Left forelimb (tissue), 1 donor: ENCODE results near the gene TBC1D23.

Source experiments
- DNase-seq: peaks from one replicate; pipeline ENCODE4 v3.0.0-alpha.2; 2018; ENCODE audit warnings: low spot score

The TBC1D23 gene

DNA sequence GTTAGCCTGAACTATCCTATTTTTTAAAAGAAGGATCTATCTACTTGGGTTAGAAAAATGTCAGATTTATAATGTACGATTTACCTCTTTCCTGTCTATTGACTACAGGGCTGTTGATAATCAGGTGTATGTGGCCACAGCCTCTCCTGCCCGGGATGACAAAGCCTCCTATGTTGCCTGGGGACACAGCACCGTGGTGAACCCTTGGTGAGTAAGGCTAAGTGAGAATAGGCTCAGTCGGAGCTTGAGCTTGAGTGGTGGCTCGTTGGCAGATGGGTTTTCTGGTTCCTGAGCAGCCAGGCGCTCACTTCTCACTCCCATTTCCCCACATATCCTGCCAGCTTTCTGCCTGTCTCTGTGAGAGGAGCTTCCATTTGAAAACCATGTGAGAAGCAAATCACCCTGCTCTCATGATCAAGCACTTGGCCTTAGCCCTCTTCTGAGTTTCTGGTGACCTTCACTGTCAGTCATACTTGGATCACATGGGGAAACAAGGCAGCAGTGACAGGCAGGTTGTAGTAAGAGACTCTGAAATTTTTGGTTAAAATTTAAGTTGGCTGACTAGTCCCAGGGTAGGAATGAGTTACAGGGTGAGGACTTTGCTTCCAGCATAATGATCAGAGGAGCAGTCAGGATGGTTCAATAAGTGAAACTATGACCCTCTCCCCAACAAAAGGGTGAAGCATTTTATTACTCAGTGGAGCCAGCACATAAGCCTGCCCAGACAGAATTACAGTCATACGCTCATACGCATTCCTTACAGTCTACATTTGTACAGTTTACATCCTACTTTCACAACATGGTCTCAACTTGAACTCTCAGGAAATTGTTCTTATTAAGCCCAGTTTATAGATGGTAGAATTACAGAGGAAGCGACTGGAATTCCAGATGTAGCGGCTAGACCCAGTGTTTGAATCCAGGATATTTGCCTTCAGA lies 91.8 kb downstream of the TBC1D23 start:
- no peak for DNase-seq

DNA sequence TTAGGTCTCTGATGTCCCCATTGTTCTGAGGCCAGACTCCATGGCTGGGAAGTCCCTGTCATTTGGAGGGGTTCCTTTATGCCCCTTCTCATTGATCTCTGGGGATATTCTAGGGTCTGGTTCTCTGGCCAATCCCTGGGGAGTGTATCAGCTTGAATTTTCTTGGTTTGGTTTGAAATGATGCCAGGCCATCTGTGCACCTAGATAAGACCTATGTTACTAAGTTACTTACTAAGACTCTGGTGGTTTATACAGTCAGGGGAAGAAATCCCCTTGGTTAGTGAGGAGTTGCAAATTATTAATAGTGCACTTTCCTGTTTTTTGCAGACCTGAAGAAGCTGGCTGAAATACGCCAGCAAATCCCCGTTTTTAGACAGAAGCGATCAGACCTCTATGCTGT lies 94.1 kb downstream of the TBC1D23 start:
- DNase-seq = no peak

DNA sequence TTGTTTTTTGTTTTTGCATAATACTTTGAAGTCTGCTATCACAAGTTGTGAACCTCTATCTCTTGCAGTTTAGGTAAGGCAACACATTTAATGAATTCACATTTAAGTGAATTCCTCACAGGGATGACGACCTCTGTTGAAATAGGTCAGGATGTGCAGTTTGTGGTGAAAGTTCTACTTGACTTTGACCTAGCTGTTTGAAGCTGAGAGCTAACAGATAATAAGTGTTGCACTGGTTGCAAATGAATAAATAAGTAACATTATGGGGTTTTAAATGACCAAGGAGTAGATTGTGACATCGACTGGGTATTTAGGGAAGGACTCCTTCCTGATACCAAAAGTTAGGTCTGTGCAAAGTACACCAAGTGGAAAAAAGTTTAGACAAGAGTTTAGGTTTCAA lies 97.6 kb downstream of the TBC1D23 start:
- DNase-seq = no peak

DNA sequence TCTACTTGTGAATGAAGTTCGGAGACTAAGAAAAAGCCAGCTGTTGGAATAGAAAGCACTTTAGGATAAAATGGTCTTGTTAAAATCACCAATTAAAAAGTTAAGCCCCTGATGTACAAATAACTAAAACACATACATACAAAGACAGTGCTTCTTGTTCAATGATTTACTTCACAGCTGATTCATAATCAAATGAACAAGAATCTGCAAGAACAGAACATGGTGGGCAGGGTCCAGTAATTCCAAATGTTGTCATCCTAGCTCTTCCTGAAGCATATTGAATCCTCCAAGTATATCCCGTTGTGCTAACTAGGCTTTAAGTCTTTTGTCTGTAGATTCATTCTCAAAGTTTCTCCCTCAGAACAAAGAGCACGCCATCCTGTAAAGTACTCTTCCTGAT lies 98.2 kb downstream of the TBC1D23 start:
- DNase-seq = no peak

DNA sequence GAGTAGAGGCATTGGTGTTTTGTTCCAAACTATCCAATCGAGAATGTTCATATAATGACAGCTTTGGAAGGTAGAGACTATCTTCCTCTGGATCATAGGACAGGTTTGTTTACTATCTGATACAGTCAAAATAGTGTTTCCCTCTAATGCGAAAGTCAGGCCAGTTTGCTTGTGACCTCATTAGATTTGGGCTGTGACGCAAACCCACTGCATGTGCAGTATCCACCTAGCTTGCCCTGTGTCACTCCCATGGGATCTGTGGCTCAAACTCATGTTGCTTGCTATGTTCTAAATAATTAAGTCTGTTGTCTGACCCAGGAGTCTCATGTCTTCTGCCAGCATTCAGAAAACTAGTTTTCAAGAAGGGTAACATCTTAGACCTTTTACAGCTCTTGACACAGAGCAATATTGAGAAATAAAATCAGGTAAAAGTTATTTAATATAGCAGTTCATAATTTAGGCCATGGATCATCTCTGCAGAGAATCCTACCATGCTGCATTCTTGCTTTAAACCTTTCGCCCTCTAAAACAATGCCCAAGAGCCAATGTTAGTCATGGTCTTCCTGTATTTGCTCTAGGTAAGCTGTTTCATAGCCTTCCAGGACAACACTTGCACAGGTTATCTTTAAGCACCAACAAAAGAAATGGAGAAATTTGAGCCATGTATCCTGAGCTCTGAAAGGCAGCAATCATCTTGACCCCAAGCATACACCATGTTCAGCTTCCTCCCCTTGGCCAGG lies 100.1 kb downstream of the TBC1D23 start:
- DNase-seq = no peak

DNA sequence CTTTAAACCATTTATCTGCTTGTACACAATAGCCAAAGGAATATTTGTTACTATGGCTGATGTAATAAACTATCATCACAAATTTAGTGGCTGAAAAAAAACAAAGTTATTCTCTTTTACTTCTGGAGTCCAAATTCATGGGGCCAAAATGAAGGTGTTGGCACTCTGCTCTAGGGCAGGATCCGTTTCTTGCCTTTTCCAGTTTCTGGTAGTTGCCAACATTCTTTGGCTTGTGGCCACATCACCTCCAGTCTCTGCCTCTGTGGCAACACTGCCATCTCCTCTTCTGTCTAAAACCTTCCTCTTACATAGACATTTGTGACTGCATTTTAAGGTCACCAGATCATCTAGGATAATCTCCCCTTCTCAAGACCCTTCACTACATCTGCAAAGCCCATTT lies 101.1 kb downstream of the TBC1D23 start:
- no peak for DNase-seq

DNA sequence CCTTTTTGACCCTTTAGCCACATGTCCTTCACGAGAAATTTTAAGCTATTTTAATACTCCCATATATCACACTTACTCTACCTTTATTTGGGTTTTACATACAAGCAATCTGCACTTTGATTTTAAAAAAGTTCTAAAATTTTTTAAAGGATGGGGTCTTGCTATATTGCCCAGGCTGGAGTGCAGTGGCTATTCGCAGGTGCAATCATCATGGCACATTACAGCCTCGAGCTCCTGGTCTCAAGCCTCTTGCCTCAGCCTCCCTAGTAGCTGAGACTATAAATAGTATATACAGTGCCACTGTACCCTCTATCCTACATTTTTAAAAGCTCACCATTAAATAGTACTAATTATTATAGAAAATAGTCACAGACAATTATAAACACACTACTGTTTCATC lies 103.6 kb downstream of the TBC1D23 start:
- no peak for DNase-seq

DNA sequence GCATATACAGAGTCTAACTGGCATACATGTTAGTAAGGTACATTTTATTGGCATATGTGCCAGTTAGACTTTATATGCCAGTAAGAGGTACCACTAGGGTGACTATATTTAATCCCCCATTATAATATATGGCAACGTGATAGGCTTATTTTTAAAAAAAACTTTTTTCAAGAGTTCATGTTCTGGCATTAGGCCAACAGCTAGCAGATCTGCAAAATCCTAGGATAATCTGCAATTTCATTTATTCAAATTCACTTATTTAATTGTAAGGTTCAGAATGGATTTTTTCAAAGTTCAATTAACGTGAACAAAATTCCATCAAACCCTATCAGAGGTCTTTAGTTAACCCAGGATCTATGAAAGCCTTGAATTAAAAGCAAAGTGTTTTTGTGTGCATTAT lies 105.6 kb downstream of the TBC1D23 start:
- DNase-seq = no peak

DNA sequence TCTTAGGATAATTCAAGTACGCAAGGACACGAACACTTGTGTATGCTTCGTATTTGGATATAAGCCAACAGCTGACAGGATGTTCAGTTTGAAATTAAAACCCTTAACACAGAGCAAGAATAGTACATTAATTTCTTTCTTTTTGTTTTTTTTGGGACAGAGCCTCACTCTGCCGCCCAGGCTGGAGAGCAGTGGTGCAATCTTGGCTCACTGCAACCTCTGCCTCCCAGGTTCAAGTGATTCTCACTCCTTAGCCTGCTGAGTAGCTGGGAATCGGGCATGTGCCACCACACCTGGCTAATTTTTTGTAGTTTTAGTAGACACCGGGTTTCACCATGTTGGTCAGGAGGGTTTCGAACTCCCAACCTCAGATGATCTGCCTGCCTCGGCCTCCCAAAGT lies 107.6 kb downstream of the TBC1D23 start:
- DNase-seq = no peak

DNA sequence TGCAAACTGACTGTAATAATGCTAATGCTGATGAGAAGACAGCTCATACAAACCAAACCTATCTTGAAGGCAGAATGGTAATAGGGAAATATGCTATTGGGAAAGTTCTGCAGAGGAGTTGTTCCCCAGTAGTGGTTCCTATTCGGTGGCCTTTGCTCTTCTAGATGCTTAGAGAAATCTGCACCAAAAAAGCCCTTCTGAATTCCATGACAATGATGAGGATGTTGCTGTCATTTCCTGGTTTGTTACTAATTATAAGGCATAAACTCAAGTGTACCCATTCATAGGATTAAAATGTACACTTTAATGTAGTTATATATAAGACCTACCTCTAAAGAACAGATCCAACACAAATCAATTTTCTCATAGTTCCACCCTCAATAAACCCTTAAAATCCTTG lies 110.0 kb downstream of the TBC1D23 start:
- DNase-seq = no peak

DNA sequence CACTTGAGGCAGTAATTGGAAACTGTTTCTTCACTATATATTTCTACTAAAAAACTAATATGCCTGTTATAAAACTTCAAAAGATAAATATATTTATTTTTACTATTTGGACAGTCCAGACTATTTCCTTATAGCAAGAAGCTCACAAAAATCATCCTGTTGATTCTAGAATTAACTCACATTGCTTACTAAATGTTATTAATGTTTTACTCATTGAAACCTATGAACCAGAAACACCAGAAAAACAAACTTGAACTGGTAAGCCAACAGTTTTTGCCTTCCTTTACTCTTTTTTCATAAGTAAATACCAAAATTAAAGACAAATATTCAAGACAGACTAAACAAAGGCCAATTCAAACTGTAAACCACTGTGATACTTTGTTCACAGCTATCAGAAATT lies 113.7 kb downstream of the TBC1D23 start:
- no peak for DNase-seq
